ENCODE measurements around the gene BARHL2. TPM values are rescaled to one million over a fixed set of nuclear protein-coding genes. Genes with fewer than 3 reads are reported as not detected.

The BARHL2 gene
- total RNA-seq, 2 experiments from 2014 or later = not detected

GRCh38 chr1:90716243-90716551 lies 905 bp downstream of the BARHL2 start:
- peak overlapping the region; percentile 43 for H3K4me3 Mint-ChIP-seq
- H3K9me3 Mint-ChIP-seq (ENCODE audit: low read depth) = peaks cover 5% of the 10 kb centered on the region
- ChIA-PET CTCF (interaction anchor here (0.7 to 1.7 kb wide), 6 partner anchors 10 to 310 kb away, joined by 3 to 5 read pairs (median 4); no protein-coding TSS in a partner anchor), POLR2A (no interaction called here)
- no peak overlapping the region for H3K27ac Mint-ChIP-seq
- intact Hi-C loops (cut with DNase I, micrococcal nuclease) = no loop called here
- H3K27me3 Mint-ChIP-seq = peaks cover 70% of the 10 kb centered on the region
- no peak for ATAC-seq
- peaks cover 11% of the 10 kb centered on the region for H3K36me3 Mint-ChIP-seq (ENCODE audit: low read depth)
- no peak for DNase-seq
- peaks cover 22% of the 10 kb centered on the region for H3K4me1 Mint-ChIP-seq

DNA sequence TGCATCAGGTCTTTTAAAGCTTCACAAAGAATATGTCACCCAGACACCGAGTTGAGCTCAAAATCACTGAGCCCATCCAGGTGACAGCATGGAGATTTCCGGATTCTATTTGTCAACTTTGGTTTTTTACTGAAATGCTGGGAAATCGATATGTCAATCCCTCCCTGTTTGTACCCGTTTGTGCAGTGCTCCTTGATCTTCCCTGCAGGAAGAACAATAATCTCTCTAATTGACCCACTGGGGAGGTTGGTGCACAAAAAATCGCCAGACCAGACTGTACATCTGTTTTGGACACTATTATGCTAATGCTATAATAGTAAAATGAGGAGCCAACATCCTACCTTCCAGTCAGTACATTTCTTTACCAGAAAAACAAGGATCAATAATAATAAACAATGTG lies 1.8 kb downstream of the BARHL2 start:
- CTCF ChIA-PET = interaction anchor here (0.7 to 1.6 kb wide), 4 partner anchors 8 to 310 kb away, joined by 3 to 4 read pairs (median 3); no protein-coding TSS in a partner anchor
- peaks cover 20% of the 10 kb centered on the region for H3K4me1 Mint-ChIP-seq

DNA sequence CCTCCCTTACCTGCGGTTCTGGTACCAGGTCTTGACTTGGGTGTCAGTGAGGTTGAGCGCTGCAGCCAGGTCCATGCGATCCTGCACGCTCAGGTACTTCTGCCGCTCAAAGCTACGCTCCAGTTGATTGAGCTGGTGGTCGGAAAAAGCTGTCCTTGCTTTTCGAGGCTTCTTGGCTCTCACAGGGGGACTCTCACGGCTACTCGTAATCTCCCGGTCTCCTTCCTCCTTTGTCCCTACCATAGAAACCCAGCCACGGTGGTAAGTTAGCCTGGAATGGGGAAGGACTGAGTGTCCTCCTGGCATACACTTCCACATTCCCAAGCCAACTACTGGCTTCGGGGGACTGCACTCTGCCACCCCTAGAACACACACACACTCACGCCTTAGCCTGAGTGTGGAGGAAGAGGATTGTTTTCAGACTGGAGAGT lies 2.6 kb downstream of the BARHL2 start:
- intact Hi-C loops (cut with DNase I, micrococcal nuclease) = no loop called here
- Mint-ChIP-seq H3K27me3 (peaks cover 70% of the 10 kb centered on the region), H3K36me3 (ENCODE audit: low read depth) (peaks cover 4% of the 10 kb centered on the region), H3K9me3 (ENCODE audit: low read depth) (no peaks in the 10 kb centered on the region), H3K4me1 (peaks cover 20% of the 10 kb centered on the region), H3K4me3 (no peak overlapping the region), H3K27ac (no peak overlapping the region)
- DNase-seq (no peak), ATAC-seq (no peak)
- CTCF ChIA-PET = interaction anchor here (0.7 to 1.4 kb wide), 2 partner anchors 9 to 344 kb away, joined by 3 read pairs; no protein-coding TSS in a partner anchor
- POLR2A ChIA-PET = no interaction called here

More for the DNA sequence above, 1.8 kb downstream of the BARHL2 start:
- POLR2A ChIA-PET = no interaction called here
- H3K27ac Mint-ChIP-seq = no peak overlapping the region
- H3K36me3 Mint-ChIP-seq (ENCODE audit: low read depth) = peaks cover 7% of the 10 kb centered on the region
- ATAC-seq = no peak
- peaks cover 3% of the 10 kb centered on the region for H3K9me3 Mint-ChIP-seq (ENCODE audit: low read depth)
- H3K4me3 Mint-ChIP-seq = no peak overlapping the region
- intact Hi-C loops (cut with DNase I, micrococcal nuclease) = no loop called here
- DNase-seq = no peak
- peaks cover 66% of the 10 kb centered on the region for H3K27me3 Mint-ChIP-seq

GRCh38 chr1:90713741-90714509 lies 3.2 kb downstream of the BARHL2 start:
- peaks cover 4% of the 10 kb centered on the region for H3K36me3 Mint-ChIP-seq (ENCODE audit: low read depth)
- POLR2A ChIA-PET = no interaction called here

GRCh38 chr1:90712915-90713730 lies 4.0 kb downstream of the BARHL2 start:
- Mint-ChIP-seq H3K4me3 (no peak overlapping the region), H3K27ac (no peak overlapping the region), H3K9me3 (ENCODE audit: low read depth) (no peaks in the 10 kb centered on the region), H3K27me3 (peaks cover 72% of the 10 kb centered on the region), H3K36me3 (ENCODE audit: low read depth) (peaks cover 4% of the 10 kb centered on the region), H3K4me1 (peaks cover 10% of the 10 kb centered on the region)
- CTCF ChIA-PET = interaction anchor here (1.1 to 1.4 kb wide), 2 partner anchors 8 to 29 kb away, joined by 3 read pairs; no protein-coding TSS in a partner anchor
- DNase-seq (no peak), ATAC-seq (no peak)
- intact Hi-C loops (cut with DNase I, micrococcal nuclease) = no loop called here
- POLR2A ChIA-PET = no interaction called here

More at GRCh38 chr1:90713741-90714509, 3.2 kb downstream of the BARHL2 start:
- no peak overlapping the region for H3K4me3 Mint-ChIP-seq
- DNase-seq = no peak
- H3K27me3 Mint-ChIP-seq = peaks cover 69% of the 10 kb centered on the region
- peaks cover 14% of the 10 kb centered on the region for H3K4me1 Mint-ChIP-seq
- no peak for ATAC-seq
- intact Hi-C loops (cut with DNase I, micrococcal nuclease) = no loop called here
- CTCF ChIA-PET = interaction anchor here (0.7 to 1.4 kb wide), 3 partner anchors 9 to 343 kb away, joined by 3 read pairs; no protein-coding TSS in a partner anchor
- no peaks in the 10 kb centered on the region for H3K9me3 Mint-ChIP-seq (ENCODE audit: low read depth)
- no peak overlapping the region for H3K27ac Mint-ChIP-seq

- no peak for ATAC-seq
Observed at GRCh38 chr1:90712153-90712856, 4.8 kb downstream of the BARHL2 start.

GRCh38 chr1:90711696-90712095 lies 5.4 kb downstream of the BARHL2 start:
- no peak overlapping the region for H3K4me3 Mint-ChIP-seq
- intact Hi-C loops (cut with DNase I, micrococcal nuclease) = loop anchor here in 1 of 2 experiments (2.0 kb wide), 1 partner anchor 15 kb away; no protein-coding TSS in a partner anchor
- peaks cover 78% of the 10 kb centered on the region for H3K27me3 Mint-ChIP-seq
- ChIA-PET POLR2A (no interaction called here), CTCF (interaction anchor here (0.7 to 1.4 kb wide), 2 partner anchors 10 to 18 kb away, joined by 3 read pairs; no protein-coding TSS in a partner anchor)
- no peak overlapping the region for H3K27ac Mint-ChIP-seq
- H3K9me3 Mint-ChIP-seq (ENCODE audit: low read depth) = no peaks in the 10 kb centered on the region
- ATAC-seq (no peak), DNase-seq (no peak)
- H3K36me3 Mint-ChIP-seq (ENCODE audit: low read depth) = peaks cover 4% of the 10 kb centered on the region
- peaks cover 8% of the 10 kb centered on the region for H3K4me1 Mint-ChIP-seq

More at GRCh38 chr1:90712153-90712856, 4.8 kb downstream of the BARHL2 start:
- peaks cover 9% of the 10 kb centered on the region for H3K4me1 Mint-ChIP-seq
- no peaks in the 10 kb centered on the region for H3K9me3 Mint-ChIP-seq (ENCODE audit: low read depth)
- peaks cover 4% of the 10 kb centered on the region for H3K36me3 Mint-ChIP-seq (ENCODE audit: low read depth)
- H3K4me3 Mint-ChIP-seq = no peak overlapping the region
- ChIA-PET POLR2A (no interaction called here), CTCF (interaction anchor here (1.4 kb wide), 1 partner anchor 9 kb away, joined by 3 read pairs; no protein-coding TSS in a partner anchor)
- H3K27me3 Mint-ChIP-seq = peaks cover 77% of the 10 kb centered on the region
- intact Hi-C loops (cut with DNase I, micrococcal nuclease) = no loop called here
- no peak overlapping the region for H3K27ac Mint-ChIP-seq
- no peak for DNase-seq

DNA sequence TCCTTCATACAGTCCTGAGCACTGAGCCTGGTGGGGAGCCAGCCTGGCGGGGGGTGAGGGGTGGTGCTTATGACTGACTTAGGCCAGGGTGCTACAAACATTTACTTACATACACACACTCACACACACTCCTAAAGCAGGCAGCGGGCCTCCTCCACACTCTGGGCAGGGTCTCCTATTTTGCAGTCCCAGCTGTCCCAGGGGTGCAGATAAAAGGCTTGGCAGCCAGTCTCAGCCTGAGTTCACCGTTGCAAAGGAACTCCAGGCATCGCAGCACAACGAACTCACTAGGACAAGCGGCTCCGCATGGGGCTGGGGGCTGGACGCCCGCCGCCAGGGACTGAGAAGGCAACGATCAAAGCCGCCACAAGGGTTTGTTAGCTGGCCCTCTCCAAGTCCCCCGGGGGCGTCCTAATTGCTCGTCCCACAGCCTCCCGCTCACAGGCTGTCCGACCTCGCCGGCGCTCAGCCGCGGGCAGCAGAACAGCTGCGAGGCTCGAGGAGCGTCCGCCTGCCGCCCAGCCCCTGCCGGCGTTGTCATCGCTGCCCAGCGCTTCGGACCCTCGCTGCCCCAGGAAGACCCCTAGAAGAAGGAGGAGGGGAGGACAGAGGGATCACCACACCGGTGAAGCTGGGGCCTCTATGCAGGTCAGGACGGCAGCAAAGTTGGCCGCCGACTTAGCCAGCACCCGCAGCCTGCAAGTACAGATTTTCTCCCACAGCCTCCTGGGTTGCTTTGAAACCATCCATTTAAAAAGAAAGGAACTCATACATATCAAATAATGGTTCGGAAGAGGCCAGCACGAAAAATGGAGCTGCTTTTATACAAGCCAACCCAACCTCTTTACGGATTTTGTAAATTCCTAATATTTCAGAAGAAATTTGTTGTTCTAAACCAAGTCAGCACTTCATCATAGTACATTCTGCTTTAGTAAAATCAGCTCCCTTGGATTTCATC lies 6.2 kb downstream of the BARHL2 start:
- CTCF ChIA-PET = interaction anchor here (0.6 to 1.4 kb wide), 6 partner anchors 10 to 336 kb away, joined by 3 to 4 read pairs (median 3); no protein-coding TSS in a partner anchor
- no peak for DNase-seq
- POLR2A ChIA-PET = interaction anchor here (0.6 kb wide), 1 partner anchor 11 kb away, joined by 4 read pairs; no protein-coding TSS in a partner anchor
- Mint-ChIP-seq H3K36me3 (ENCODE audit: low read depth) (peaks cover 2% of the 10 kb centered on the region), H3K9me3 (ENCODE audit: low read depth) (no peaks in the 10 kb centered on the region), H3K4me3 (no peak overlapping the region), H3K27ac (no peak overlapping the region), H3K4me1 (peaks cover 10% of the 10 kb centered on the region), H3K27me3 (peaks cover 75% of the 10 kb centered on the region)
- ATAC-seq = no peak
- intact Hi-C loops (cut with DNase I, micrococcal nuclease) = loop anchor here in 1 of 2 experiments (2.0 kb wide), 1 partner anchor 16 kb away; no protein-coding TSS in a partner anchor

GRCh38 chr1:90709535-90709934 lies 7.6 kb downstream of the BARHL2 start:
- peaks cover 79% of the 10 kb centered on the region for H3K27me3 Mint-ChIP-seq
- ChIA-PET CTCF (interaction anchor here (1.1 kb wide), 1 partner anchor 20 kb away, joined by 3 read pairs; no protein-coding TSS in a partner anchor), POLR2A (no interaction called here)
- ATAC-seq (no peak), DNase-seq (no peak)
- intact Hi-C loops (cut with DNase I, micrococcal nuclease) = no loop called here
- H3K9me3 Mint-ChIP-seq (ENCODE audit: low read depth) = no peaks in the 10 kb centered on the region
- no peak overlapping the region for H3K4me3 Mint-ChIP-seq
- H3K27ac Mint-ChIP-seq = no peak overlapping the region
- H3K4me1 Mint-ChIP-seq = peaks cover 10% of the 10 kb centered on the region
- H3K36me3 Mint-ChIP-seq (ENCODE audit: low read depth) = no peaks in the 10 kb centered on the region

- intact Hi-C loops (cut with DNase I, micrococcal nuclease) = no loop called here
- H3K27me3 Mint-ChIP-seq = peaks cover 78% of the 10 kb centered on the region
- DNase-seq (no peak), ATAC-seq (no peak)
- ChIA-PET POLR2A (no interaction called here), CTCF (interaction anchor here (0.9 to 1.6 kb wide), 2 partner anchors 13 to 19 kb away, joined by 4 to 6 read pairs; no protein-coding TSS in a partner anchor)
- H3K27ac Mint-ChIP-seq = no peak overlapping the region
- H3K4me1 Mint-ChIP-seq = peaks cover 10% of the 10 kb centered on the region
- H3K9me3 Mint-ChIP-seq (ENCODE audit: low read depth) = no peaks in the 10 kb centered on the region
- H3K36me3 Mint-ChIP-seq (ENCODE audit: low read depth) = no peaks in the 10 kb centered on the region
- H3K4me3 Mint-ChIP-seq = no peak overlapping the region
Observed at GRCh38 chr1:90708826-90709225, 8.3 kb downstream of the BARHL2 start.
